Measurements from ENCODE around the gene CHST3. TPM values are rescaled to one million over a fixed set of nuclear protein-coding genes. Genes with fewer than 3 reads are reported as not detected.
A peak's percentile ranks its signal among the peaks of the same experiment; 100 is the strongest.

CHST3 gene
- polyA plus RNA-seq, 4 donors, result 0.22 to 7.7 (median 2.5) TPM

- Histone ChIP-seq H3K4me3 (ENCODE audit: low read depth in 1 of 3, low read length in 3 of 3) (no peak overlapping the region), H3K27ac (ENCODE audit: low read depth in 1 of 3, low read length in 2 of 3) (no peak overlapping the region), H3K4me1 (ENCODE audit: control insufficient read depth in 3 of 3, insufficient read depth in 2 of 3, low read depth in 1 of 3, low read length in 2 of 3) (no peaks in the 10 kb centered on the region), H3K36me3 (ENCODE audit: control insufficient read depth in 3 of 3, insufficient read depth in 2 of 3, low read depth in 1 of 3, low read length in 3 of 3) (no peaks in the 10 kb centered on the region), H3K27me3 (ENCODE audit: control insufficient read depth in 3 of 3, insufficient read depth in 3 of 3, low read length in 3 of 3) (peaks cover 0 to 2% (median 0%) of the 10 kb centered on the region in 3 donors), H3K9me3 (ENCODE audit: control insufficient read depth in 2 of 2, insufficient read depth in 1 of 2, low read depth in 1 of 2, low read length in 1 of 2) (peaks cover 0 to 44% of the 10 kb centered on the region in 2 donors)
- DNase-seq (no peak), FAIRE-seq (no peak)
- 82 to 91% (median 90%) methylated on average over 26 of the region's 26 CpGs for WGBS, 3 donors
Observed at GRCh38 chr10:71939861-71940474, 24.2 kb upstream of the CHST3 start.

DNA sequence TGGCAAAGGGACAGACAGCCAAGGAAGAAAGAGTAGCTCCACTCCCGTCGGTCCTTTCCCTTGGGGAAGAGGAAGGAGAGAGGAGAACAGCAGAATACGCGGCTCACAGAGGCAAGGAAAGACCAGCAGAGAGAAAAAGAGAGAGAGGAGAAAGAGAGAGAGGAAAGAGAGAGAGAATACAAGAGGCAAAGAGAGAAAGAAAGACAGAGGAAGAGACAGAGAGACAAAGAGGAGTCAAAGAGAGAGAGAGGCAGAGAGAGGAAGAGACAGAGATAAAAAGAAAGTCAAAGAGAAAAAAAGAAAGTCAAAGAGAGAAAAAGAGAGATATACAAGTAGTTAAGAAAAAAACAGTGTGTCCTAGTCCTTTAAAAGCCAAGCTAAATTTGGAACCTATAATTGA lies 23.4 kb upstream of the CHST3 start:
- no peak overlapping the region for H3K4me3 ChIP-seq (ENCODE audit: low read depth in 1 of 3, low read length in 3 of 3)
- 83 to 96% (median 86%) methylated on average over 4 of the region's 4 CpGs for WGBS, 3 donors

GRCh38 chr10:71941318-71941717 lies 22.9 kb upstream of the CHST3 start:
- peaks cover 1 to 55% of the 10 kb centered on the region in 2 donors for H3K9me3 ChIP-seq (ENCODE audit: control insufficient read depth in 2 of 2, insufficient read depth in 1 of 2, low read depth in 1 of 2, low read length in 1 of 2)
- no peak for FAIRE-seq
- WGBS, 3 donors, result 68 to 80% (median 72%) methylated on average over 8 of the region's 8 CpGs

More for the DNA sequence above, 23.4 kb upstream of the CHST3 start:
- Histone ChIP-seq H3K9me3 (ENCODE audit: control insufficient read depth in 2 of 2, insufficient read depth in 1 of 2, low read depth in 1 of 2, low read length in 1 of 2) (peaks cover 0 to 51% of the 10 kb centered on the region in 2 donors), H3K27ac (ENCODE audit: low read depth in 1 of 3, low read length in 2 of 3) (no peak overlapping the region), H3K36me3 (ENCODE audit: control insufficient read depth in 3 of 3, insufficient read depth in 2 of 3, low read depth in 1 of 3, low read length in 3 of 3) (no peaks in the 10 kb centered on the region), H3K27me3 (ENCODE audit: control insufficient read depth in 3 of 3, insufficient read depth in 3 of 3, low read length in 3 of 3) (peaks cover 0 to 2% (median 0%) of the 10 kb centered on the region in 3 donors), H3K4me1 (ENCODE audit: control insufficient read depth in 3 of 3, insufficient read depth in 2 of 3, low read depth in 1 of 3, low read length in 2 of 3) (no peaks in the 10 kb centered on the region)
- DNase-seq, result no peak
- FAIRE-seq, result no peak

DNA sequence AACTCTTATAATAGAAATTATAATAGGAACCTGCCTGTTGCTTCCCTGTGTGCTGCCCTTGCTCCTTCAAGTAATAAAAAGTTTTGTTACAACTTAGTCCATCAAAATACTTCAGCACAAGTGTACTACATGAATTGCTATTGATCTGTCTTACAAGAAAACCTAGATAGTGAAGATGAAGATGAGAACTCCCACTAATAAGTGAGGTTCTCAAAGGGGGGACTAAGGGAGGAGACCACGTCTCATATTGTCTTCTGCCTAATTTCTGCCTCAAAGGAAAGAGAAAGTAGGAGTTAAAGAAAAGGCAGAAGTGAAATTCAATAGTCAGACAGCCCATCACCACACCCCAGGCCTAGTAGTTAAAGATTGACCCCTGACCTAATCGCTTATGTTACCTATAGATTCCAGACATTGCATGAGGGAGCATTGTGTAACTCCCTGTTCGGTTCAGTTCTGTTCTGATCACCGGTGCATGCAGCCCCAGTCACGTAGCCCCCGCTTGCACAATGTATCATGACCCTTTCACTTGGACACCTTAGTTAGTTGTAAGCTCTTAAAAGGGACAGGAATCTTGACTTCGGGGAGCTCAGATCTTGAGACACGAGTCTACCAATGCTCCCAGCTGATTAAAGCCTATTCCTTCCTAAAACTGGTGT lies 18.2 kb upstream of the CHST3 start:
- no peak for FAIRE-seq
- Histone ChIP-seq H3K4me1 (ENCODE audit: control insufficient read depth in 3 of 3, insufficient read depth in 2 of 3, low read depth in 1 of 3, low read length in 2 of 3) (no peaks in the 10 kb centered on the region), H3K27ac (ENCODE audit: low read depth in 1 of 3, low read length in 2 of 3) (no peak overlapping the region), H3K4me3 (ENCODE audit: low read depth in 1 of 3, low read length in 3 of 3) (no peak overlapping the region), H3K27me3 (ENCODE audit: control insufficient read depth in 3 of 3, insufficient read depth in 3 of 3, low read length in 3 of 3) (peaks cover 0 to 2% (median 0%) of the 10 kb centered on the region in 3 donors), H3K9me3 (ENCODE audit: control insufficient read depth in 2 of 2, insufficient read depth in 1 of 2, low read depth in 1 of 2, low read length in 1 of 2) (peaks cover 4 to 68% of the 10 kb centered on the region in 2 donors), H3K36me3 (ENCODE audit: control insufficient read depth in 3 of 3, insufficient read depth in 2 of 3, low read depth in 1 of 3, low read length in 3 of 3) (no peaks in the 10 kb centered on the region)
- 86 to 93% (median 91%) methylated on average over 8 of the region's 8 CpGs for WGBS, 3 donors
- DNase-seq, result peak in 1 of 2 donors; percentile 32

More at GRCh38 chr10:71941318-71941717, 22.9 kb upstream of the CHST3 start:
- Histone ChIP-seq H3K27me3 (ENCODE audit: control insufficient read depth in 3 of 3, insufficient read depth in 3 of 3, low read length in 3 of 3) (peaks cover 0 to 2% (median 0%) of the 10 kb centered on the region in 3 donors), H3K4me3 (ENCODE audit: low read depth in 1 of 3, low read length in 3 of 3) (no peak overlapping the region), H3K27ac (ENCODE audit: low read depth in 1 of 3, low read length in 2 of 3) (no peak overlapping the region), H3K4me1 (ENCODE audit: control insufficient read depth in 3 of 3, insufficient read depth in 2 of 3, low read depth in 1 of 3, low read length in 2 of 3) (no peaks in the 10 kb centered on the region), H3K36me3 (ENCODE audit: control insufficient read depth in 3 of 3, insufficient read depth in 2 of 3, low read depth in 1 of 3, low read length in 3 of 3) (no peaks in the 10 kb centered on the region)
- no peak for DNase-seq

DNA sequence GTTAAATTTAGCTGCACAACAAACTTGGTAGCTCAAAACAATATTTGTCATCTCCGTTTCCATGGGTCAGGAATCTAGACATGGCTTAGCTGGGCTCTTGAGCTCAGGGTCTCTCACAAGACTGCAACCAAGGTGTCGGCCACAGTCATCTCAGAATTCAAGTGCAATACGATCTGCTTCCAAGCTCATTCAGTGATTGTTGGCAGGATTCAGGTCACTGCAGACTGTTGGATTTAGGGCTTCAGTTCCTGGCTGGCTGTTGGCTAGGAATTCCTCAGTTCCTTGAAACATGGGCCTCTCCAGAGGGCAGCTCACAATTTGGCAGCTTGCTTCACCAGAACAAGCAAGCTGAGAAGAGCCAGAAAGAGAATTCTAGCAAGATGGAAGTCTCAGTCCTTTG lies 17.5 kb upstream of the CHST3 start:
- 90 to 93% (median 91%) methylated on average over 3 of the region's 3 CpGs for WGBS, 3 donors
- H3K27ac ChIP-seq (ENCODE audit: low read depth in 1 of 3, low read length in 2 of 3), result no peak overlapping the region
- peaks cover 4 to 68% of the 10 kb centered on the region in 2 donors for H3K9me3 ChIP-seq (ENCODE audit: control insufficient read depth in 2 of 2, insufficient read depth in 1 of 2, low read depth in 1 of 2, low read length in 1 of 2)

GRCh38 chr10:71948496-71949067 lies 15.6 kb upstream of the CHST3 start:
- Histone ChIP-seq H3K9me3 (ENCODE audit: control insufficient read depth in 2 of 2, insufficient read depth in 1 of 2, low read depth in 1 of 2, low read length in 1 of 2) (peaks cover 4 to 70% of the 10 kb centered on the region in 2 donors), H3K27ac (ENCODE audit: low read depth in 1 of 3, low read length in 2 of 3) (no peak overlapping the region), H3K4me3 (ENCODE audit: low read depth in 1 of 3, low read length in 3 of 3) (no peak overlapping the region), H3K4me1 (ENCODE audit: control insufficient read depth in 3 of 3, insufficient read depth in 2 of 3, low read depth in 1 of 3, low read length in 2 of 3) (no peaks in the 10 kb centered on the region), H3K36me3 (ENCODE audit: control insufficient read depth in 3 of 3, insufficient read depth in 2 of 3, low read depth in 1 of 3, low read length in 3 of 3) (no peaks in the 10 kb centered on the region), H3K27me3 (ENCODE audit: control insufficient read depth in 3 of 3, insufficient read depth in 3 of 3, low read length in 3 of 3) (peaks cover 0 to 2% (median 0%) of the 10 kb centered on the region in 3 donors)
- FAIRE-seq (no peak), DNase-seq (no peak)
- WGBS, 3 donors, result 68 to 78% (median 74%) methylated on average over 6 of the region's 6 CpGs

More for the DNA sequence above, 17.5 kb upstream of the CHST3 start:
- Histone ChIP-seq H3K4me1 (ENCODE audit: control insufficient read depth in 3 of 3, insufficient read depth in 2 of 3, low read depth in 1 of 3, low read length in 2 of 3) (no peaks in the 10 kb centered on the region), H3K4me3 (ENCODE audit: low read depth in 1 of 3, low read length in 3 of 3) (no peak overlapping the region), H3K27me3 (ENCODE audit: control insufficient read depth in 3 of 3, insufficient read depth in 3 of 3, low read length in 3 of 3) (peaks cover 0 to 2% (median 0%) of the 10 kb centered on the region in 3 donors), H3K36me3 (ENCODE audit: control insufficient read depth in 3 of 3, insufficient read depth in 2 of 3, low read depth in 1 of 3, low read length in 3 of 3) (no peaks in the 10 kb centered on the region)
- DNase-seq (no peak), FAIRE-seq (no peak)

GRCh38 chr10:71950683-71951082 lies 13.5 kb upstream of the CHST3 start:
- no peak overlapping the region for H3K4me3 ChIP-seq (ENCODE audit: low read depth in 1 of 3, low read length in 3 of 3)
- H3K4me1 ChIP-seq (ENCODE audit: control insufficient read depth in 3 of 3, insufficient read depth in 2 of 3, low read depth in 1 of 3, low read length in 2 of 3), result no peaks in the 10 kb centered on the region
- H3K27ac ChIP-seq (ENCODE audit: low read depth in 1 of 3, low read length in 2 of 3), result no peak overlapping the region
- 81 to 83% (median 81%) methylated on average over 6 of the region's 6 CpGs for WGBS, 3 donors
- no peak for FAIRE-seq
- H3K36me3 ChIP-seq (ENCODE audit: control insufficient read depth in 3 of 3, insufficient read depth in 2 of 3, low read depth in 1 of 3, low read length in 3 of 3), result no peaks in the 10 kb centered on the region
- H3K9me3 ChIP-seq (ENCODE audit: control insufficient read depth in 2 of 2, insufficient read depth in 1 of 2, low read depth in 1 of 2, low read length in 1 of 2), result peaks cover 4 to 68% of the 10 kb centered on the region in 2 donors
- H3K27me3 ChIP-seq (ENCODE audit: control insufficient read depth in 3 of 3, insufficient read depth in 3 of 3, low read length in 3 of 3), result peaks cover 0 to 2% (median 0%) of the 10 kb centered on the region in 3 donors
- no peak for DNase-seq

DNA sequence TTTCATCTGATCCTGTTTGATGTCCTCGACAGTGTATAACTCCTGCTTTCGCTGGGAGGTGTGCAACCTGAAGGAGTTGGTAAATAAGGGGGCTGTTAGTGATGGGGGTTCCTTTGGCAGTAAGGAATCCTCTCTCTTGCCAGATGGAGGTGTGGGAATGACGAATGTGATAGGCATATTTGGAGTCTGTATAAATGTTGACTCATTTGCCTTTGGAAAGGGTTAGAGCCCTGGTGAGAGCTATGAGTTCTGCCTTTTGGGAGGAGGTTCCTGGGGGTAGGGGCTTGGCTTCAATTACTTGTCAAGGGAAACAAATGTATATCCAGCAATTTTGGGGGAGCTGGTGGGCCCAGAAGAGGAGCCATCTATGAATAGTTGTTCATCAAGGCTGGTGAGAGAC lies 11.4 kb upstream of the CHST3 start:
- Histone ChIP-seq H3K9me3 (ENCODE audit: control insufficient read depth in 2 of 2, insufficient read depth in 1 of 2, low read depth in 1 of 2, low read length in 1 of 2) (peaks cover 0 to 61% of the 10 kb centered on the region in 2 donors), H3K27ac (ENCODE audit: low read depth in 1 of 3, low read length in 2 of 3) (no peak overlapping the region), H3K36me3 (ENCODE audit: control insufficient read depth in 3 of 3, insufficient read depth in 2 of 3, low read depth in 1 of 3, low read length in 3 of 3) (no peaks in the 10 kb centered on the region), H3K4me3 (ENCODE audit: low read depth in 1 of 3, low read length in 3 of 3) (no peak overlapping the region), H3K4me1 (ENCODE audit: control insufficient read depth in 3 of 3, insufficient read depth in 2 of 3, low read depth in 1 of 3, low read length in 2 of 3) (no peaks in the 10 kb centered on the region), H3K27me3 (ENCODE audit: control insufficient read depth in 3 of 3, insufficient read depth in 3 of 3, low read length in 3 of 3) (peaks cover 0 to 2% (median 0%) of the 10 kb centered on the region in 3 donors)
- FAIRE-seq (no peak), DNase-seq (no peak)
- WGBS, 3 donors, result 42 to 74% (median 61%) methylated on average over 3 of the region's 3 CpGs
